HG02798 (cell line): ENCODE measurements around the gene ENO3.
A peak's percentile ranks its signal among the peaks of the same experiment; 100 is the strongest.

Experiments
- ATAC-seq: cut with Tn5 transposase; IDR thresholded peaks from one replicate; pipeline ENCODE4 v1.9.1; 2021; ENCODE audit warnings: mild to moderate bottlenecking; ENCODE audit not compliant: unreplicated experiment, poor library complexity

ENO3 gene

DNA sequence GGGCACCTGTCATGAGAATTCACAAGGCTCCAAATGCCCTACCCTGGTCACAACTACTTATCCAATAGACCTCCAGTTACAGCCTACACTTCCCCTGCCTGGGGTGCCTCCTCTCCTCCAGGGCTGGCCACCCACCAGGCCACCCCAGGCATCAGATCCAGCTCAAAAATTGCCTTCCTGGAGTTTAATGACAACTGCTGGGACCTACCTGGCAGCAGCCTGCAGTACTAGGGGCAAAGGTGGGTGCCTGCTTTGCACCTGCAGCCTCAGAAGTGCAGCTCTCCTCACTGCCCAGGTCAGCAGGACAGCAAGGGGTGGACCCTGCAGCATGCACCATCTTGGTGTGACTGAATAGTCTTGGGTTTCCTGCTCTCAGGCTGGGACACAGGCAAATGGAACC, 15.3 kb upstream of the ENO3 start:
- ATAC-seq, result no peak

DNA sequence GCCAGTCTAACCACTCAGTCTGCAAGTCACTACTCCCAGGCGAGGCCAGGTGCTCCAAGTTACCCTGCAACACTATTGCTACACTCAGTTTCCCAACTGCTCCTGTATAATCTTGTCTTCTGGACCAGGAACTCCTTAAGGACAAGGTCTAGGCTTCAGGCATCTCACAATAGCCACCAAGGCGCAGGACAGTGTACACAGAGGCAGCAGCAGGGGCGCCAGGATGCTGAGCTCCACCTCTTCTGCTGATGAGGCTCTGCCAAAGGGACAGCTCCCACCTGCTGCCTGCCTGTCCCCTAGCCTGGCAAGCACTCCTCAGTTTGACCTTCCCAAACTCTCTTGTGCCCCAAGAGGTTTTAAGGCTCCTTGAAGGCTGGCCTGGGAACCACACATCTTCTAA, 14.5 kb upstream of the ENO3 start:
- no peak for ATAC-seq

DNA sequence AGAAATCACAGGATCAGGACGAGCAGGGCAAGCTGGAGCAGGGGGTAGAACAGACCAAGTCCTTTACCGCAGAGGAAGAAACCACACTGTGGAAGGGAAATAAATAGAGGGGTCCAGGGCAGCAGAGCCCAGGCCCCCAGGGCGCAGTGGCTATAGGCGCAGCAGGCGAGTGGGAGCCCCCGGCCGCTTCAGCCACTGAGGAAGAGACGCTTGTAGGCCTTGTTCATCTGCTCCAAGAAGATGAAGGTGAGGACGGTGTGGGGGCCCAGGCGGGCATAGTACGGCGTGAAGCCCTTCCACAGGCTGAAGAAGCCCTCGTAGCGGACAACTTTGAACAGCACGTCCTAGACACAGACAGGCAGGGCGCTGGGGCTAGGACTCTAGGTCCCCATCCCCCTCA, 13.4 kb upstream of the ENO3 start:
- ATAC-seq, result no peak

DNA sequence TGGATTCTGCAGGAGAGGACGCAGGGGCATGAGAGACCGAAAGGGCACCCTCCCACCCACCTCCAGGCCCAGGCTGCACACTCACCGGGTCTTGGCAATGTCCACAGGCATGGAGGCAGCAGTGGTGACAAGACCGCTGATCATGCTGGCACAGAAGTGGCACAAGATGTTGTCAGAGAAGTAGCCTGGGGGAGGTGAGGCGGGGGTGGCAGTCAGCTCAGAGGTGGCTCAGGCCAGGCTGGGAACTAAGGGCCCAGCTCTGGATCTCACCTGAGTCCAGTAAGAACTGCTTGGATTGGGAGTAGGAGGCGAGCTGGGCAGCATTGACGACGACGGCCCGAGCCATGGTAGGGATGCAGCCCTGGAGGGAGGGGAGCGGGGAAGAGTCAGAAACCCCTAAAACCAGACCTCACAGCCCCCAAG, 12.8 kb upstream of the ENO3 start:
- no peak for ATAC-seq

DNA sequence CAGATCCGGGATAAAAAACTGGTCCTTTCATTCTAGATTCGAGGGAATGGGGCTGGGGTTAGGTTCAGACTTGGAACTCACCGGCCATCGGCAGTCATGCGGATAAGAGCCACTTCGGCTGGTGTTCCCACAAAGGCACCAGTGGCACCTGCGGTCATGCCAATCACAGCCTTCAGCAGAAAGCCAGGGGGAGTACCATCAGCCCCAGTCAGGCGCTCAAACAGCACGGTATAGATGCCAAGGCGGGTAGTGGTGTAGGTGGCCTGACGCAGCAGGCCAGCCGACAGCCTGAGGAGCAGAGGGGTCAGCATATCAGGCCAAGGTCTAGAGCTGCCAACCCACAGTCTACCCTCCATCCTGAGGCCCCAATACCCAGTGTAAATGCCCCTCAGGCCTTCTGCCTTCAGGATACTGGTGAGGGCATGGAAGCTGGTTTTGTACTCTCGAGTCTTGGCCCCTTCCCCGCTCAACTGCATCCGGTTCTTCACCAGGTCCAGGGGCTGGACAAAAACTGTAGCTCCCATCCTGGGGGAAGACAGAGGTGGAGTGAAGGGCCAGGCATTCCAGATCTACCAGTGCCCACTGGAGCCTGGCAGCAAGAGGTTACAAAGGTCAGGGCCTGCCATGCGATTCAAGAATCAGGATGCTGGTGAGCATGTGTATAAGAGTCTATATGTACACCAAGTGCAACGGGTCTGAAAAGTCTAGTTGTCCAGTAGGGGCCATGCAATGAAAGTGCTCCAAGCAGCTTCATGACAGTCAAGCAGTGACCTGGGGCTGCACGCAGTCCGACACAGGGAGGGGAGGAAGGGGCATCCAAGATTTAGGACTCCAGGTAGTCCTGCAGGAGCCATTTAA, 12.0 kb upstream of the ENO3 start:
- no peak for ATAC-seq

DNA sequence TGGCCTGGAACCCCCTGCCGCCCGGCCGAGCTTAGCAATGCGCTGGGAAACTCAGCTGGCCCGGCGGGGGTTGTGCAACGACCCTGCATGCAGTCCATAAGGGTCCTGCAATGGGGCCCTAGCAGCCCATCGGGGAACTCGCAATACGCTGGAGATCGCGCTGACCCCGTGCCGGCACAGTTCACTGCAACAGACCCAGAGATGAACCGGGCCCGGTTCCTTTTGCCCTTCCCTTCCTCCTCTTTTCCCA, 11.4 kb upstream of the ENO3 start:
- ATAC-seq, result no peak

DNA sequence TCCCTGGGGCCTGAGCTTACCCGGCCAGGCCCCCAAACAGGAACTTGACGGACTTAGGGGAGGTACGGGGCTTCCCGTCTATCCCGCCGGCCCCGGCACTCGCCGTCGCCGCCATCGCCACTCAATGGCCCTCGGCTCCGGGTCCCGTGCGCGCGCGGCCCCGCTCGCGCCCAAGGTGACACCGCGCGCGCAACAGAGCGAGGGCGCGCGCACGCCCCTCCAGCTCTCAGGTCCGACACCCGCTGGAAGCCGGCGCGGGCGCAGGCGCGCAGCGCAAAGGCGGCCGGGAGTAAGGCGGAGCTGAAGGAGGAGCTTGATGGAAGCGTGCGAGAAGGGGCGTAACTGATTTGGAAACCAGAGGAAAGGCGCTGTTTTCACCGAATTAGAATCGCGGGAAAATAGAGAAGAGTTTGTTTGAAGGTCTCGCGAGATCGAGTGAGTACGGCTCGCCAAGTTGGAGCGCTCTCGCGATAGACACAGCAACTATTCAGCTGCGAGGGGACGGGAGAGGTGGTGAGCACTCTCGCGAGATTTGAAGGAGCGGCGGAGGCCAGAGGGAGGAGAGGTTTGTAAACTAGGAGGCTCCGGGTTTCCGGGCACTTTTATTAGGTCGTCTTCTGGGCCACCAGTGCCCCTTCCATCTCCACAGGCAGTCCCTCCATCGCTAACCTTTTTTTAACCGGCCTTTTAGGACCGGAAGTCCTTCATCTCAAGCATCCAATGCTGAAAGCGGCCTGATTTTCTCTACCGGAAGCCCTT, 10.9 kb upstream of the ENO3 start, which contains the start of the genes RNF167 and SLC25A11:
RNF167 (plus strand) TSS at position 473 of the 759 bp plus-strand sequence. CDS start 642 bp downstream, outside the sequence.
SLC25A11 (minus strand) TSS at position 251 of the 759 bp plus-strand sequence; CDS start at position 115, 136 bp downstream.
- peak; percentile 86 for ATAC-seq

DNA sequence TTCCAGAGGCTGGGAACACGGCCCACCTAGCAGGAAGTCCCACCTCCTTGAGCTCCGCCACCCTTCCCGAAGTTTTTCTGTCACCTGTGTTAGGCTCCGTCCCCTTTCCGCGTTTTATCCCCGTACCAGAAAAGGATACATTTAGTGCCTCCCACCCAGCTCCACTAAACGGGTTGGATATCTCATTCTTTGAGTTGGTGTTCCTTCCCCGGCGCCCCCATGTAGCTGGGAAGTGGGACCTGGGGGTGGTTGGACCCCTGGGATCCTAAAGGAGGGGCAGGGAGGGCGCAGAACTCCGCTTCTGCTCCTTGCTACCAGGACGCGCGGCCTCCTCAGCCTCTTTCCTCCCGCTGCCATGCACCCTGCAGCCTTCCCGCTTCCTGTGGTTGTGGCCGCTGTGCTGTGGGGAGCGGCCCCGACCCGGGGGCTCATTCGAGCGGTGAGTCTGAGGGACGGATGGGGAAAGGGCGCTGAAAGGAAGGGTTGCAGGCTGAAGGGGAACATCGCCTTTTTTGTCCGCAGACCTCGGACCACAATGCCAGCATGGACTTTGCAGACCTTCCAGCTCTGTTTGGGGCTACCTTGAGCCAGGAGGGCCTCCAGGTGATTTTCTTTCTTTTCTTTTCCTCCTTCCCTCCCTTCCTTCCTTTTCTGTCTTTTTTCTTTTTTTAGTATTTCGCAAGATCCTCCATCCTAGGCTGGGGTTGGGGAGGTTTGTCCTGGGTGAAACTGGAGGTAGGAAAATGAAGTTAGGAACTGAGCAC, 10.2 kb upstream of the ENO3 start:
- no peak for ATAC-seq

DNA sequence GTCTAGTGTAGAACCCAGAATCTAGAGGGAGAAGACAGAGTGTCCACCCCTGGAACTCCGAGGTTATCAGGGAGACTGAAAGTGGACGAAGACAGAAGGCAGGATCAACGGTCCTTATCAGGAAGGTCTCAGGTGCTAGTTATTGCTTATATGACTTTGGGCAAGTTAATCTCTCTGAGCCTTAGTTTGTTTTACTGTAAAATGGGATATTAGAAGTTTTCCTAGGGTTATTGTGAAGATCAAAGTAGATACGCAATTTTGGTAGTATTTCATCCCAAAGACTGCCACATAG, 9.7 kb upstream of the ENO3 start:
- no peak for ATAC-seq

DNA sequence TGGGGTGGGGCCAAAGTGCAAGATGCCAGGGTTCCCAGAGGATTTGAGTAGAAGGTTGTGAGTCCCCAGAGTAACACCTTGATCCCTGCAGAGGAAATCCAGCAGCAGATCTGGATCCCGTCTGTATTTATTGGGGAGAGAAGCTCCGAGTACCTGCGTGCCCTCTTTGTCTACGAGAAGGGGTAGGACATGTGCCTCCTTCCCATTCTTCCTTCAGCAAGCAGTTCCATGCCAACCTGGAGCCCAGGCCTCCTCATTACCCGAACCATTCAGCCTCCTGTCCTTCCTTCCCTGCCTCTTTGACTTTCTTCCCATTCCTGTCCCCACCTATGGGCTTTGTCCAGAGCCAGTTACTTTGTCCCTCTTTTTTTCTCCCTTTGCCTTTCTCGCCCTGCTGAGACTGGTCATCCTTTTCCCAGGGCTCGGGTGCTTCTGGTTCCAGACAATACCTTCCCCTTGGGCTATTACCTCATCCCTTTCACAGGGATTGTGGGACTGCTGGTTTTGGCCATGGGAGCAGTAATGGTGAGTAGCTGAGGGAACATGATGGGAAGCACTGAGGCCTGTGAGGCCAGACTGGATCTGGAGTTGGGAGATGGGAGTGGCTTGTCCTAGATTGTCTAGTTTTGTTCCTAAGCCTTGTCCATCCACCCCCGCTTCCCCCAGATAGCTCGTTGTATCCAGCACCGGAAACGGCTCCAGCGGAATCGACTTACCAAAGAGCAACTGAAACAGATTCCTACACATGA, 8.0 kb upstream of the ENO3 start:
- no peak for ATAC-seq

DNA sequence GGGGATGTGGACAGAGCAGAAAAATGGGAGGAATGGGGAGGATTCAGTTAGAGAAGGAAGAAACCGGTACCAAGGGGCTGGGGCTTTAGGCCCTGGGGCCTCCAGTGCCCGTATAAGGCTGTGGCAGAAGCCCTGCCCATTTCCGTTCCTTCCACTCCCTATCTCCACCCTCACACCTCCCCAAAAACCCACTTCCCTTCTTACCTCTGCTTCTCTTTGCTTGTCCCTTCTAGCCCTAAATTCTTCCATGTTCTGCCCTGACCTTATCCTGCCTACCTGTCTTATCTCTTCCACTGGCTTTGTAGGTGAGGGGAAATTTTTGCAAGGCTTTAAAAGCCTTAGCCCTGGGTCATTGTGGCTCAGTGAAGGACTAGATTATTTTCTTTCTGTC, 6.8 kb upstream of the ENO3 start:
- no peak for ATAC-seq

DNA sequence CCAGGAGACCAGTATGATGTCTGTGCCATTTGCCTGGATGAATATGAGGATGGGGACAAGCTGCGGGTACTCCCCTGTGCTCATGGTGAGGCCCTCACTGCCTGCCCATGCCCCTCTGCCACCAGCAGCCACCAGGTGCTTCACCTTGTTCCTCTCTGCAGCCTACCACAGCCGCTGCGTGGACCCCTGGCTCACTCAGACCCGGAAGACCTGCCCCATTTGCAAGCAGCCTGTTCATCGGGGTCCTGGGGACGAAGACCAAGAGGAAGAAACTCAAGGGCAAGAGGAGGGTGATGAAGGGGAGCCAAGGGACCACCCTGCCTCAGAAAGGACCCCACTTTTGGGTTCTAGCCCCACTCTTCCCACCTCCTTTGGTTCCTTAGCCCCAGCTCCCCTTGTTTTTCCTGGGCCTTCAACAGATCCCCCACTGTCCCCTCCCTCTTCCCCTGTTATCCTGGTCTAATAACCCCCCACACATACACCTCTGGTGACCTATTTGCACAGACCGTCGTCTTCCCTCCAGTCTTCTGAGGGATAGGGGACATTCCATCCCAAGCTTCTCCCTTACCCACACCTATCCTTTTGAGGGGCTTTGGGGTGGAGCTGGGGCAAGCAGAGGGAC, 6.3 kb upstream of the ENO3 start:
- ATAC-seq, result no peak

DNA sequence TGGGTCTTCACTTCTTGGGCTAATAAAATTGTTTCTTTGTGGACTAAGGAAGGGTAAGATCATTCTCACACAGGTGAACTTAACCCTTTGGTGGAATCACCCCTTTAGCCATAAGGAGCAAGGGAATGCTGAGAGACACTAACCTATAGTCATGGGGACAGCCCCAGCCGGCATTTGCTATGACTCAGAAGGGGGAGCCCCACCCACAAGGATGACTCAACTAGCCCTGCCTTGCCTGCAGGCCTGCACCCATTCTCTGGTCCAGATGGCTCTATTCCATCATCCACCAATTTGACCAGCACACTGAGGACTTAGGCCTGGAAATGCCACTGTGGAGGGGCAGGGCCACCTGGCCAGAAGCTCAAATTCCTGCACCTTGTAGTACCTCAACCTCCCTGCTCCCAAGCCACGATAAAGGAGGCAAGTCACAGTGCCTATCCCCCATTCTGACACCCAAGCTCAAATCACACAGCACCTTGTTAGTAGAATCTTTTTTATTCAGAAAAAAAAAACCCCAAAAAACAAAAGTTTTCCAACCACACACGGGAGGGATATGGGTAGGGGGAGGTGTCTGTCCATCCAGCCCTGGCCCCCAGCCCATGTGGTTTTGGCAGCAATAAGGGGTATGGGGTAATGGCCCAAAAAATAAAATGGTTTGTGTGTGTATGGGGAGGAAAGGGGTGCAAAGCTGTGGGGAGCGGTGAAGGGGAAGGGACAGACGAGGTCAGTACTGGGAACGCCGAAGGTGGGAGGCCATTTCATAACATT, 5.6 kb upstream of the ENO3 start:
- ATAC-seq, result peak; percentile 28

DNA sequence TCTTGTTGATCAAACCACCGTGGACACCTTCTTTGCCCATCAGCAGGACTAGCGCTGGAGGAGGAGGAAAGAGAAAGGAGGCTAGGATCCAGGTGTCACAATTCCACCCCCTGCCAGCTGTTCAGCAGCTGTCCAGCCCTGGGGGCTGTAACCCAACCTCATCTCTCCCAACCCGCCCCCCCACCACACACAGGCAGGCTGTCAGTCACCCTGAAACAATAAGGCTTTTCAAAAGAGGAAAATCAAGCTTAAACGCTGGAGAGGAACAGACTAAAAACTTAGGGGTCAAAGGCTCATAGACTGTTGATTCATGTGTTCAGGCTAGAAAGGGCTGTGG, 5.0 kb upstream of the ENO3 start:
- ATAC-seq, result no peak

DNA sequence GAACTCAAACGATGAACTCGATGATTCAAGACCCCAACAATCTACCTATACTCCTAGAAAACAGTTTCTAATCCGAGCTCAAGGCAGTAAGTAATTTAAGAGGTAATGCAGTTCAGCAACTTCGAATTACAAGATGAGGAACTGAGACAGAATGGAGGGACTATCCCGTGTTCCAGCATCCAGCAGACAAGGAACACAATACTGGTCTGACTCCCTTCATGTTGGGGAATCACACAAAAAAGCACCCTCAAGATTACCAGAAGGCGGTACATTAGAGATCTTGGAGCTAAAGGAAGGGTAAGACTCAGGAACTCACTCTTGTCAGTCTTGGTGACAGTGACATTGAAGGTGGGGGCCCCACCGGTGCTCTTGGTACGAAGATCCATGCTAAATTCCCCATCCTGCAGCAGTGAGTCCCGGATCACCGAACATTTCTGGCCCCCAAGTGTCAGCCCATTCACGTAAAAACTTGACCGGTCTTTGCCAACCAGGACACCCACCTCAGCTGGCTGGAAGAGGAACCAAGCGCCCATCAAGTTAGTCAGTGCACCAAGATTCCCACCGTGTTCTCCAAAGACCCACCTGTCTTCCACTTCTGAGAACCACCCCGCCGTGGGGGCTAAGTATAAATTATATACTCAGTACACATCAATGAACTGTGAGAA, 4.5 kb upstream of the ENO3 start:
- no peak for ATAC-seq

DNA sequence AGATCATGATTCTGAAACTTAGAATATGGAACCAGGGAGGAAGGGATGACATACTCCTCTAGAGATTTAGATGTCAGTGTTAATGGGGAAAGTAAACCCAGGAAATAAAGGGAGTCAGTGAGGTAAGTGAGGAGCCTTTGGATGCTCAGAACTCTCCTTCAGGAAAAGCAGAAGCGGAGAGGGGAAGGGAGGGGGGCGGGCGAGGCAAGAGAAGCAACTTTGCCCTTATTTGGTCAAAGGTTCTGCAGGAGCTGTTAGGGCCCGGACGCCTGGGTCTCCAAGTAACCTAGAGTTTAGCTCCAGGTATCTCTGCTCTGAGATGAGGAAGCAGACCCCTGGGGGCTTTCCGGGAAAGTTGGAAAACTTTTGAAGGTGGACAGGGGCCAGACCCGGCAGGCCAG, 3.9 kb upstream of the ENO3 start:
- ATAC-seq, result no peak

DNA sequence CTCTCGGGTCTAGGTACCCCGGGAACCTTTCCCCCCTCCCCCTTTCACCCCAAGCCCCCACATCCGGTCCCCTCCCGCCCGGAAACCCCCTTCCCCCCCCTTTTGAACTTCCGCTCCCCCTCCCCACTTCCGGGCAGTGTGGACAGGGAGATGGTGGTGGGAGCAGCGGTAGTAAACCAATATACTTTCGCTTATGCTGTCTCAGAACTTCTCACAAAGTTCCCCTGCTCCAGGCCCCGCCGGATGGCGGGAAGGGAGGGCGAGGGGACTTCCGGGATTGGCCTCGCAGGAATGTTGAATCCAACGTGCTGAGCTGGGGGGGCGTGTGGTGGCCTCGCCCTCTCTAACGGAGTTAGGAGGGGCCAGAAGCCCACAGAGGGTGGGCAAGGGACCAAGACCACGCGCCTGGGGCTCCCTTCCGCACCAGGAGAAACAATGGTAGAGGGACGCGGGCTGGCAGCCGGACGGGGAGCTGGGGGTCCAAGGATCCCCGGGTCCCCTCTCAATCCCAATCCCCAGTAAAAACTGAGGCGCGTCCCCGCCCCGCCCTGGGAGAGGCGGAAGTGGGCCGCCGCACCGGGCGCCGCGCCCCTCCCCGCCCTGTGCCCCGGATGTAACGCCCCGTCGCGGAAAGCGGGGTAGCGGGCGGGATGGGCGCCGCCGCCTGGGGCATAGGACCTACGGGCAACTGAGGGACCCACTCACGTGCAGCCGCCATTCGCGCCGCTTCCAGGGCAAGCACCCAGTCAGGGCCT, 3.3 kb upstream of the ENO3 start:
- ATAC-seq, result peak; percentile 20

DNA sequence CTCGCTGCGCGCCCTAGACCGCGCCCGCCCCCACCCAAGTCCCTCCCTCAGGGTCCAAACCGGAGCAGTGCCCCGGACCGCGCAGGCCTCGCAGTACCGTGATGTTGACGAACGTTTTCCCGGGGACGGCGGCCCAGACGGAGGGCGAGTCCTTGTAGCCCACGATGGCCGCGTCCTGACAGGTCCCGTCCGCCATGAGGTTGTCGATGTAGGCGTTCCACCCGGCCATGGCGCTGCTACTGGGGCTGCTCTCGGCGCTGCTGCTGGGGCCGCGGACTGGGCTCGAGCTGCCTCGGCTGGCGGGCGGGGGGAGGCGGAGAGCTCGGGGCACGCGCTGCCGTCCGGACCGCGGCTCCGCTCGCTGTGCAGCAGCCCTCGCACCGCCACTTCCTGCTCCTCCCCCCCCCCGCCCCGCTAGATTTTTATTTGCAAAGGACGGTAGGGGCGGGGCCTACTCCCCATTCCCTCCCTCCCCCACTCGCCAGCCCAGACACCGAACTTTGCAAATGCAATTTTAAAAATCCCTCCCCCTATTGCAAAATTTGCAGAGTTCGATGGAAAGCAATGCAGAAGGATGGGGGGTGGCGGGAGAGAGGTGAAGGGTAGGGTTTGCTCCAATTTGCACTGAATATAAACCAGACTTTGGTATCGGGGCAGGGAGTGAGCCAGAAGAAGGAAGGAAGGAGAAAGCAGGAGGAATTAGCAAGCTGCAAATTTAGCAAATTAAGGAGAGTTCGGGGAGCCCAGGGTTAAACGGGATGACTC, 2.6 kb upstream of the ENO3 start, which contains the start of gene PFN1:
PFN1 (minus strand) TSS at position 365 of the 765 bp plus-strand sequence; CDS start at position 229, 136 bp downstream.
- ATAC-seq, result peak; percentile 20
